ENCODE results near the gene NHLRC1.

GRCh38 chr6:18102783-18103509 is 19.5 kb downstream of the NHLRC1 start:
- TF ChIP-seq CTCF (IDR thresholded peaks at IDR 0.05) (no peak), POLR2A (IDR thresholded peaks at IDR 0.05) (no peak), POLR2AphosphoS5 (IDR thresholded peaks at IDR 0.05) (no peak)
